ENCODE results near the gene NECAP2.
"Not testable (repeated sequence)": the region's sequence is repeated elsewhere in the genome, so short reads cannot be mapped to it uniquely, and the experiment has no call there.

Gene NECAP2

GRCh38 chr1:16425125-16426025 is 15.1 kb upstream of the NECAP2 start:
- no peak for FAIRE-seq
- no peak for DNase-seq (ENCODE audit: low spot score)

DNA sequence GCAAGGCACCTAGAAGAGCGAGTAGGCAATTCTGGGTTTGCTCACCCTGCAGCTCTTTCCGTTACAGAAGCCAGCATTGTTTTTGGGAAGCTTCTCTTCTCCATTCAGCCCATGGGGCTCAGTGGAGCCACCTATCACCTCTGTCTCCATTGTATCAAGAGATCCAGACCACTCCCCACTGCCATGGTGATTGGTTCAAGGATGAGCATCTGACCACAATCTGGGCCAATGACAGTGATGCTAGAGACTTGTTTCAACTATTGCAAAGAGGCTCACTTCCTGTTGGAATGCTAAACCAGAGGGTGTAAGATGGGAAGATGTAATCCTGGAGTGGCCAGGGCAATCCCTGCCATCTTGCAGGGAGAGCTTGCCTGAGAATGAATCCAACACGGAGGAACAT is 9.9 kb upstream of the NECAP2 start:
- DNase-seq (ENCODE audit: low spot score) (no peak), FAIRE-seq (no peak)

DNA sequence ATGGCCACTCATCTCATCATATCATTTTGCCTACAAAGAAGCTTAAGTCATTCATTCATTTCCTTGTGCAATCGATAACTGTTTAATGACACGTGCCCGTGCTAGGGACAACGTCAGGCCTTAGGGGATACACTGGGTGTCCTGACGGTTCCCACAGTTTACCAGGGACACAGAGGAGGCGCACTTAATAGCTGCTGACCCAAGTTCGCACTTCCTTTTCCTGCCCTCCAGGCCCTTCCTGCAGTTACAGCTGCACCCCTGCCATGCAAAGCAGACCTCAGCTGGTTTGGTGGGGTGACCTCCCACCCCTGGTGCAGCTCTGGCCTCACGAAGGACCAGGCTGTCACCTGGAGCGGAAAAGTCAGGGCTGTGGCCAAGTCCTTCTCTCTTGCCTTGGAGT is 7.5 kb upstream of the NECAP2 start:
- FAIRE-seq, result no peak
- no peak for DNase-seq (ENCODE audit: low spot score)

- no peak for FAIRE-seq
- no peak for DNase-seq (ENCODE audit: low spot score)
Observed at GRCh38 chr1:16434007-16434406, 6.5 kb upstream of the NECAP2 start.

GRCh38 chr1:16434501-16434900 is 6.0 kb upstream of the NECAP2 start:
- no peak for DNase-seq (ENCODE audit: low spot score)
- FAIRE-seq, result no peak

DNA sequence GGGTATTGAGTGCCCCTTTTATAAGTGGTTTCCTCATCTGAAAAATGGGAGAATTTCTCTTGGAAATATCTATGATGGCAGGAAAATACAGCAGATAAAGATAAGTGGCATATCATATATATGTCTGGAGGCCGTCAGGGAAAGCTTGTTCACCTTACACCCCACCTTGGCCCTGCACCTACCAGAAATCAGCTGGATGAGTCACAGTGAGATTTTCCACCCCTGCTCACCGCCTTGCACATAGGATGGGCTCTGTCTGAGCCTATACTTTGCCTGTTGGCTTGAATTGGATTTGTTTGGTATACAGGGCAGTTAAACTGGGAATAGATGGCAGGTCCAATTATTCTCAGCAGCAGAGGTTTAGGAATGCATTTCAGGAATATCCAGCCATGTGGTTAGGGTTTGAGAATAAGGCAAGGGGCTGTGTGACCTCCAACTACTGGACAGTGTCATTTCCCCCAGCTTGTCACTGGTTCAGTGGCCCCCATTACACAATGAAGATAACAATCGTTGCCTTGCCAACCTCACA is 3.5 kb upstream of the NECAP2 start, which contains the start of gene SPATA21:
Gene SPATA21 (minus strand): TSS at position 479 of the 529 bp plus-strand sequence. CDS start 6,053 bp downstream, outside the sequence.
- no peak for FAIRE-seq

DNA sequence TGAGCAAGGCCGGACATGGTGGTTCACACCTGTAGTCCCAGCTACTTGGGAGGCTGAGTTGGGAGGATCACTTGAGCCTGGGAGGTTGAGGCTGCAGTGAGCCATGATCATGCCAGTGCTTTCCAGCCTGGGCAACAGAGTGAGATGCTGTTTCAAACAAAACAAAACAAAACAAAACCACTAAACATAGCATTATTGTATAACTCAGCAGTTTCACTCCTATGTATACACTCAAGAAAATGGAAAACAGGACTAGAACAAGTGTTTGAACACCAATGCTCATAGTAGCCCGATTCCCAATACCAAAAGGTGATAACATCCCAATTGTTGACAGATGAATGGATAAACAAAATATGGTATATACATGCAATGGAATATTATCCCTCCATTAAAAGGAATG is 2.0 kb upstream of the NECAP2 start:
- no peak for DNase-seq (ENCODE audit: low spot score)
- no peak for FAIRE-seq

More for the DNA sequence above, 3.5 kb upstream of the NECAP2 start, which contains the start of gene SPATA21:
- no peak for DNase-seq (ENCODE audit: low spot score)

GRCh38 chr1:16438924-16439323 is 1.6 kb upstream of the NECAP2 start:
- no peak for FAIRE-seq
- no peak for DNase-seq (ENCODE audit: low spot score)

GRCh38 chr1:16440131-16440469 is 424 bp upstream of the NECAP2 start:
- FAIRE-seq (no peak), DNase-seq (ENCODE audit: low spot score) (no peak)

DNA sequence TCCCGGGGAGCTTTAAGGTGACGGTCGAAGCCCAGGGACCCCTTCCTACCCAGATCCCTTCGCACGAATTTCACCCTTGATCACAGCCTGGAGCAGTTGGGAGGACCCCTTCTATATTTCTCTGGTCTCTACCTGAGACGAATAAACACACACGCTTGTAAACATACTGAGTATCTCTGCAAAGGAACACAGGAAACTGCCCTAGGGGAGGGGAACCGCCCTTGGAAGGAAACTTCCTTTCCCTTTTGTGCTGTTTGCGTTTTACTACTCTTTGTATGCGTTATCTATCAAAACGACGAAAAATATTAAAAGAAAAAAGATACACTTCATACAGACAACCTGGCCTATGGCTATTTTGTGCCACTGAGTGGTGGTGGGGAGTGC is 750 bp downstream of the NECAP2 start:
- DNase-seq (ENCODE audit: low spot score), result no peak

GRCh38 chr1:16442265-16442664 is 1.7 kb downstream of the NECAP2 start:
- no peak for FAIRE-seq
- no peak for DNase-seq (ENCODE audit: low spot score)

More for the DNA sequence above, 750 bp downstream of the NECAP2 start:
- FAIRE-seq, result no peak

GRCh38 chr1:16442941-16443340 is 2.4 kb downstream of the NECAP2 start:
- no peak for FAIRE-seq
- DNase-seq (ENCODE audit: low spot score), result no peak

GRCh38 chr1:16443975-16444770 is 3.6 kb downstream of the NECAP2 start:
- FAIRE-seq, result no peak
- DNase-seq (ENCODE audit: low spot score), result no peak

DNA sequence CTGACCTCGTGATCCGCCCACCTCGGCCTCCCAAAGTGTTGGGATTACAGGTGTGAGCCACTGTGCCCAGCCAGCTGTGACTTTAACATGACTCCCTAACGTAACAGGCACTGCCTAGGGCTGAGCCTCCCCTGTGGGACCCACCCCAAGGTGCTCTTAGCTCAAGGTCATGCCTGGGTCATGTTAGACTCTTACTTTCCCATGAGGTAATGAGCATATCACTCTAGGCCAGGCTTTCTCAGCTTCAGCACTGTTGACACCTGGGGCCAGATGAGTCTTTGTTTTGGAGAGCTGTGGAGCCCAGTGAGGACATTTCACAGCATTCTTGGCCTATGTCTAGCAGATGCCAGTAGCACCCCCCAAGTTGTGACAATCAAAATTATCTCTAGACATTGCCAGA is 4.5 kb downstream of the NECAP2 start:
- FAIRE-seq (no peak), DNase-seq (ENCODE audit: low spot score) (no peak)

DNA sequence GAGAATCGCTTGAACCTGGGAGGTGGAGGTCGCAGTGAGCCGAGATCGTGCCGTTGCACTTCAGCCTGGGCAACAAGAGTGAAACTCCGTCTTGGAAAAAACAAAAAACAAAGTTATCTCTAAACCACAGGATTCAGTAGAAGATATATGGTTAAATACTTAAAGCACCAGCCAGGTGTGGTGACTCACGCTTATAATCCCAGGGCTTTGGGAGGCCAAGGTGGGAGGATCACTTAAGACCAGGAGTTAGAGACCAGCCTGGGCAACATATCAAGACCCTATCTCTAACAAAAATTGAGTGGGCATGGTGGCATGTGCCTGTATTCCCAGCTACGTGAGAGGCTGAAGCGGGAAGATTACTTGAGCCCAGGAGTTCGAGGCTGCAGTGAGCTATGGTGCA is 5.6 kb downstream of the NECAP2 start:
- DNase-seq (ENCODE audit: low spot score), result no peak
- FAIRE-seq, result no peak

GRCh38 chr1:16447641-16448040 is 7.1 kb downstream of the NECAP2 start:
- DNase-seq (ENCODE audit: low spot score) (no peak), FAIRE-seq (no peak)

GRCh38 chr1:16449065-16449464 is 8.5 kb downstream of the NECAP2 start:
- DNase-seq (ENCODE audit: low spot score), result no peak
- no peak for FAIRE-seq

GRCh38 chr1:16449666-16450065 is 9.1 kb downstream of the NECAP2 start:
- FAIRE-seq (no peak), DNase-seq (ENCODE audit: low spot score) (no peak)

- FAIRE-seq (no peak), DNase-seq (ENCODE audit: low spot score) (no peak)
Observed at GRCh38 chr1:16450863-16451481, 10.4 kb downstream of the NECAP2 start.

DNA sequence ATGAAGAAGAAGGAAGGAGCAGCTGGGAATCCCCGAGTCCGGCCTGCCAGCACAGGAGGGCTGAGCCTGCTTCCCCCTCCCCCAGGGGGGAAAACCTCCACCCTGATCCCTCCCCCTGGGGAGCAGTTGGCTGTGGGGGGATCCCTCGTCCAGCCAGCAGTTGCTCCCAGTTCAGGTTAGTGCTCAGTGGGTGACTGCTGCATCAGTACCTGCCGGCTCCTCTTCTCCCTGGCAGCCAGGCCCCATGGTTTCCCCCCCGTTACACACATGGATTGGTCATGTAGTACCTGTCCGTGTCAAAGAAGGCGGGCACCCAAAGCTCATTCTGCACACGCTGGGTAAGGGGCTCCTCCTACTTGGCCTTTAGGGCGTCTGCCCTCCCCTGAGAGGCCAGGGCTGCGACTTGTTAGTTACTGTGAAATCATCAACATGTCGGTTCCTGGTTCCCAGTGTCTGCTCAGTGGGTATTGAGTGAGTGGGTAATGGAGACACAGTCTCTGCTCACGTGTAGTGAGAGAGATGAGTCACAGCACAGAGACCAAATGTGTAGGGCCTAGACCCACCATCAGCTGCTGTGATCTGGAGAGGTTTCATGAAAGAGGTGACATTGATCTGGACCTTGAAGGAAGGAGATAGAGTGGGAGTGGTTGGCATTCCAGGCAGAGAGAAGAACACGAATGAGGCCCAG is 11.5 kb downstream of the NECAP2 start:
- no peak for FAIRE-seq

GRCh38 chr1:16454909-16455308 is 14.4 kb downstream of the NECAP2 start:
- FAIRE-seq, result not testable (repeated sequence)

More for the DNA sequence above, 11.5 kb downstream of the NECAP2 start:
- no peak for DNase-seq (ENCODE audit: low spot score)

More at GRCh38 chr1:16454909-16455308, 14.4 kb downstream of the NECAP2 start:
- not testable (repeated sequence) for DNase-seq (ENCODE audit: low spot score)

All from urothelium cell line (cell line).